Esophagus muscularis mucosa (tissue), 4 donors: Measurements from ENCODE around the gene GORASP1.

Source experiments
- CTCF ChIP-seq, 3 experiments: fragments of 200-600 bp in 2 of 3; fragments of 450-650 bp in 1 of 3; sonication (generic) in 2 of 3; IDR thresholded peaks; one replicate each; pipeline ENCODE4 v1.5.1; 2017 to 2019; ENCODE audit warnings: antibody characterized with exemption in 3 of 3, mild to moderate bottlenecking in 2 of 3, moderate library complexity in 1 of 3
- EP300 ChIP-seq: sonication (generic); formaldehyde crosslinking; IDR thresholded peaks from one replicate; pipeline ENCODE4 v1.6.1; 2017; ENCODE audit warnings: antibody characterized with exemption
- POLR2A ChIP-seq: fragments of 450-650 bp; IDR thresholded peaks from one replicate; pipeline ENCODE4 v1.6.1; 2017; ENCODE audit warnings: antibody characterized with exemption, moderate library complexity, mild to moderate bottlenecking, low read depth
- POLR2AphosphoS5 ChIP-seq, 2 donors: sonication (generic); formaldehyde crosslinking; IDR thresholded peaks; one replicate each; pipeline ENCODE4 v1.6.1; 2017; ENCODE audit warnings: antibody characterized with exemption in 2 of 2

- TF ChIP-seq CTCF (IDR thresholded peaks at IDR 0.05): no peak
- no peak for TF ChIP-seq POLR2A
- no peak for TF ChIP-seq EP300
- TF ChIP-seq POLR2AphosphoS5 (IDR thresholded peaks at IDR 0.05): no peak
These were observed 2.7 kb upstream of the GORASP1 start for GRCh38 chr3:39110041-39110639.
